Thyroid gland (tissue), 4 donors: Measurements from ENCODE around the gene PLIN3.
"Not testable (repeated sequence)": the region's sequence is repeated elsewhere in the genome, so short reads cannot be mapped to it uniquely, and the experiment has no call there.

Experiments used
- POLR2A ChIP-seq, 2 donors: fragments of 450-650 bp; IDR thresholded peaks; one replicate each; pipeline ENCODE4 v1.6.1; 2017; ENCODE audit warnings: antibody characterized with exemption in 2 of 2, mild to moderate bottlenecking in 2 of 2, moderate library complexity in 1 of 2
- TF ChIP-seq, protein P1 (sequence below), 6 experiments: fragments of 200-600 bp in 3 of 6; fragments of 450-650 bp in 3 of 6; sonication (generic) in 3 of 6; IDR thresholded peaks; one replicate each; pipeline ENCODE4 v1.5.1; 2016 to 2019; ENCODE audit warnings: antibody characterized with exemption in 6 of 6, mild to moderate bottlenecking in 2 of 6, inconsistent platforms in 1 of 6, moderate library complexity in 1 of 6

DNA sequence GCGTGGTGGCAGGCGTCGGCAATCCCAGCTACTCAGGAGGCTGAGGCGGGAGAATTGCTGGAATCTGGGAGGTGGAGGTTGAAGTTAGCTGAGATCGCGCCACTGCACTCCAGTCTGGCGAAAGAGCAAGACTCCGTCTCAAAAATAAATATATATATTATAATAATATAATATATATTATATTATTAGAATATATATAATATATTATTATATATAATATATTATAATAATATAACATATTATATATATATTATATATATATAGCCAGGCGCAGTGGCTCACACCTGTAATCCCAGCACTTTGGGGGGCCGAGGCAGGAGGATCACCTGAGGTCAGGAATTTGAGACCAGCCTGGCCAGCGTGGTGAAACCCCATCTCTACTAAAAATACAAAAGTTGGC lies 25.5 kb upstream of the PLIN3 start:
- TF ChIP-seq, protein P1, sequence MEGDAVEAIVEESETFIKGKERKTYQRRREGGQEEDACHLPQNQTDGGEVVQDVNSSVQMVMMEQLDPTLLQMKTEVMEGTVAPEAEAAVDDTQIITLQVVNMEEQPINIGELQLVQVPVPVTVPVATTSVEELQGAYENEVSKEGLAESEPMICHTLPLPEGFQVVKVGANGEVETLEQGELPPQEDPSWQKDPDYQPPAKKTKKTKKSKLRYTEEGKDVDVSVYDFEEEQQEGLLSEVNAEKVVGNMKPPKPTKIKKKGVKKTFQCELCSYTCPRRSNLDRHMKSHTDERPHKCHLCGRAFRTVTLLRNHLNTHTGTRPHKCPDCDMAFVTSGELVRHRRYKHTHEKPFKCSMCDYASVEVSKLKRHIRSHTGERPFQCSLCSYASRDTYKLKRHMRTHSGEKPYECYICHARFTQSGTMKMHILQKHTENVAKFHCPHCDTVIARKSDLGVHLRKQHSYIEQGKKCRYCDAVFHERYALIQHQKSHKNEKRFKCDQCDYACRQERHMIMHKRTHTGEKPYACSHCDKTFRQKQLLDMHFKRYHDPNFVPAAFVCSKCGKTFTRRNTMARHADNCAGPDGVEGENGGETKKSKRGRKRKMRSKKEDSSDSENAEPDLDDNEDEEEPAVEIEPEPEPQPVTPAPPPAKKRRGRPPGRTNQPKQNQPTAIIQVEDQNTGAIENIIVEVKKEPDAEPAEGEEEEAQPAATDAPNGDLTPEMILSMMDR (IDR thresholded peaks at IDR 0.05), result not testable (repeated sequence)
- not testable (repeated sequence) for TF ChIP-seq POLR2A (IDR thresholded peaks at IDR 0.05)
